ENCODE data around the gene CD44.
A peak's percentile ranks its signal among the peaks of the same experiment; 100 is the strongest.

DNA sequence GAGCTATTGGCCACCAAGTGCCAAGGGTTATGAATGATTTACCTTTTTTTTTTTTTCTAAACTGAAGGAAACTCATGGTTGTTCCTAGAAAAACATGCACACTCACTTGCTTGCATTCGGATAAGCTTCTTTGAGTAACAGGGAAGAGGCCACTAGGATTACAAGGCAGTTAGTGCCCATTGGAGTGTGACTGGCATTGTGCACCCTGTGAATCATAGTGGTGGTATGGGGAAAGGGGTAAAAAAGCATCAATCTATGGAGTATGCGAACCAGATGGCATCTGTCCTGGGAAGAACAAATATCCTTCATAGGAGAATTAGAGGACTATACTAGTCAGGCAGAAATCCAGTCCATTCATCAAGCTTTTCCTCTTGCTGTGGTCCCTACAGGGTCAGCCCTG lies 24.2 kb downstream of the CD44 start:
- TF ChIP-seq CTCF (IDR thresholded peaks at IDR 0.05), result no peak
- no peak for TF ChIP-seq EP300 (IDR thresholded peaks at IDR 0.05)
- no peak for TF ChIP-seq POLR2A (IDR thresholded peaks at IDR 0.05)
- TF ChIP-seq POLR2AphosphoS5 (IDR thresholded peaks at IDR 0.05), result peak; percentile 15

Data from gastroesophageal sphincter (tissue), 3 donors.